ENCODE data around the gene NIPBL.

The NIPBL gene

DNA sequence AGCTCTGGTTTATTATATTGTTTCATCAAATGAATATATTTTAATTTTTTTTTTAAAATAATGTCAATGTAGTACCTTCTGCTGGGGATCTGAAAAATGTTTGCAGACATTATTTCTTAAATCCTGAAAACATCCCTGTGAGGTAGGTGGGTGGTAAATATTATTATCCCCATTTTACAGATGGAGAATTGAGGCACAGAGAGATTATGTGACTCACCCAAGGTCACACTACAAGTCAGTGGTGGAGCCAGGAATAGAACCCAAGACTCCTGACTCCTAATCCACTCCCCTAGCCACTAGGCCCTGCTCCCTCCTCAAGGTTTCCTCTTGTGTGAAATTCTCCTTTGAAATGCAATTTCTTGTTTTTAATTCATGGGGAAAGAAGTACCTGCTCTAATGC is 171.4 kb downstream of the NIPBL start:
- Histone ChIP-seq H3K4me3 (ENCODE audit: low read length) (no peak overlapping the region), H3K36me3 (ENCODE audit: control insufficient read depth, low read depth, low read length) (peaks cover 59% of the 10 kb centered on the region), H3K27ac (ENCODE audit: low read length) (no peak overlapping the region), H3K9me3 (ENCODE audit: control insufficient read depth, low read depth, low read length) (no peaks in the 10 kb centered on the region), H3K9ac (ENCODE audit: low read length) (no peak overlapping the region), H3K27me3 (ENCODE audit: control insufficient read depth, insufficient read depth, low read length) (no peaks in the 10 kb centered on the region), H3K4me1 (ENCODE audit: control insufficient read depth, low read depth, low read length) (no peaks in the 10 kb centered on the region)

DNA sequence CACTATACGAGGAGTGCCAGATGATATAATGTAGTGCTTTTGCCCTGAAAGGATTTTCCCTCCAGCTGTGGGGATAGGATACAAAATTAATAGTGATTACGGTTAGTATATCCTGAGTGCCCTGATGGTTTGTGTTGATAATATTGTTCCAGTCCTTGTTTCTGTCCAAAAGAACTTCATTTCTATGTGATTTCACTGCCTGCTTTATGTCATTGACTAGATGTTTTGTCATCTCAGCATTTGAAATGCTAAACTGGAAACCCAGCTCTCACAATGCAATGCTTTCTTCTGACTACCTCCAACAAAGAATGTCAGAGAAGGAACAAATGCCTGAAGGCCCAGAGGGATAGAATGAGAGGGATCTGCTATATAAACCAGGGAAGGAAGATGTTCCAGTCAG is 177.8 kb downstream of the NIPBL start:
- Histone ChIP-seq H3K4me3 (ENCODE audit: low read length) (no peak overlapping the region), H3K9ac (ENCODE audit: low read length) (no peak overlapping the region), H3K9me3 (ENCODE audit: control insufficient read depth, low read depth, low read length) (no peaks in the 10 kb centered on the region), H3K27me3 (ENCODE audit: control insufficient read depth, insufficient read depth, low read length) (no peaks in the 10 kb centered on the region), H3K4me1 (ENCODE audit: control insufficient read depth, low read depth, low read length) (no peaks in the 10 kb centered on the region), H3K36me3 (ENCODE audit: control insufficient read depth, low read depth, low read length) (peaks cover 50% of the 10 kb centered on the region), H3K27ac (ENCODE audit: low read length) (no peak overlapping the region)

DNA sequence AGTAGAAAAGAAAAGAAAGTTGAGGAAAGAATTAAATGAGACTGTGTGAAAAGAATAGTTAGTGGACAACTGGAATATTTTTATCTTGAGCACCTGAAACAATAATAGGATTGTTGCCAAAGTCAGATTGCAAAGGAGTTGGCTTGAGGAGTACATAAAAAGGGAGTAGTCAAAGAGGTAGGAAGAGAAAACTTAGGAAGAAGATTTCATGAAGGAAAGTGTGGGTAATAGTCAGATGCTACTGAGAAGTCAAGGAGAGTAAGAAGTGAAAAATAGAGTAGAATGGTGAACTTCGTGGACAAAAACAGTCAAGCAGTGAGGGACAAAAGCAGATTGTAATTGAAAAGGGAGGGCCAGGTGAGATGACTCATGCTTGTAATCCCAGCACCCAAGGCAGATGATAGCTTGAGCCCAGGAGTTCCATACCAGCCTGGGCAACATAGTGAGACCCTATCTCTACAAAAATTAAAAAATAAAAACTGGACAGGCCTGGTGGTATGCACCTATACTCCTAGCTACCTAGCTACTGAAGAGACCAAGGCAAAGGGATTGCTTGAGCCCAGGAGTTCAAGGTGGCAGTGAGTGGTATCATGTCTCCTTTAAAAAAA is 178.9 kb downstream of the NIPBL start:
- H3K27ac ChIP-seq (ENCODE audit: low read length) = no peak overlapping the region
- H3K4me1 ChIP-seq (ENCODE audit: control insufficient read depth, low read depth, low read length) = no peaks in the 10 kb centered on the region
- H3K9me3 ChIP-seq (ENCODE audit: control insufficient read depth, low read depth, low read length) = no peaks in the 10 kb centered on the region
- no peak overlapping the region for H3K4me3 ChIP-seq (ENCODE audit: low read length)
- no peaks in the 10 kb centered on the region for H3K27me3 ChIP-seq (ENCODE audit: control insufficient read depth, insufficient read depth, low read length)
- peaks cover 50% of the 10 kb centered on the region for H3K36me3 ChIP-seq (ENCODE audit: control insufficient read depth, low read depth, low read length)
- H3K9ac ChIP-seq (ENCODE audit: low read length) = no peak overlapping the region

DNA sequence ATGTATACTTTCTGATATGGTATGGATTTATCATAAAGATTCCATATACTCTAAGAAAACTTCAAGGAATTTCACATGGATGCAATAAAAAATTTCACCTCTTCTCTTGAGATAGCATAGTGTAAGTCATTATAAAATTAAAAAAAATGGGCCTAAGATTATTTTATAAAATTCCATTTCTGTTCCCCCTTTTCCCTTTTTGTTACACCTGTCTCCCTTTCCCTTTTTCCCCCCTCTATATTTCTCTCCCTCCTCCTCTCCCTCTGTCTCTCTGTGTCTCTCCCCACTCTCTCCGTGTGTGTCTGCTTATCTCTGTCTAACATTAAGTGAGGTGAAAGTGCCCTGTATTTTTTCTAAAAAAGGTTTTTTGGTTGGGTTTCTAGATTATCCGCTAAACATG is 180.2 kb downstream of the NIPBL start:
- H3K4me1 ChIP-seq (ENCODE audit: control insufficient read depth, low read depth, low read length) = no peaks in the 10 kb centered on the region
- peaks cover 40% of the 10 kb centered on the region for H3K36me3 ChIP-seq (ENCODE audit: control insufficient read depth, low read depth, low read length)
- H3K27me3 ChIP-seq (ENCODE audit: control insufficient read depth, insufficient read depth, low read length) = no peaks in the 10 kb centered on the region
- H3K9ac ChIP-seq (ENCODE audit: low read length) = no peak overlapping the region
- no peak overlapping the region for H3K4me3 ChIP-seq (ENCODE audit: low read length)
- no peak overlapping the region for H3K27ac ChIP-seq (ENCODE audit: low read length)
- H3K9me3 ChIP-seq (ENCODE audit: control insufficient read depth, low read depth, low read length) = no peaks in the 10 kb centered on the region

DNA sequence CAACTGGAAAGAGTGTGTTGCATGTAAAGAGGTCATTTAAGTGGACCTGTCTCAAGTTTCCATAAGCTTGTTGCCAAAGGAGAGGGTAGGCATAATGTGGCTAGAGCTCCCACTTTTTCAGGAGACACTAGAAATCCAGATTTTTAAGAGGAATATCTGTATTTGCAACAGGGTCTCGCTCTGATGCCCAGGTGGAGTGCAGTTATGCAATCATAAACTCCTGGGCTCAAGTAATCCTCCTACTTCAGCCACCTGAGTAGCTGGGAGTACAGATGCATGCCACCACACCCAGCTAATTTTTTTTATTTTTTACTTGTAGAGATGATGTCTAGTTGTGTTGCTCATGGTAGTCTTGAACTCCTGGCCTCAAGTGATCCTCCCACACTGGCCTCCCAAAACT is 183.5 kb downstream of the NIPBL start:
- Histone ChIP-seq H3K9me3 (ENCODE audit: control insufficient read depth, low read depth, low read length) (no peaks in the 10 kb centered on the region), H3K27ac (ENCODE audit: low read length) (no peak overlapping the region), H3K4me1 (ENCODE audit: control insufficient read depth, low read depth, low read length) (no peaks in the 10 kb centered on the region), H3K36me3 (ENCODE audit: control insufficient read depth, low read depth, low read length) (peaks cover 33% of the 10 kb centered on the region), H3K4me3 (ENCODE audit: low read length) (no peak overlapping the region), H3K27me3 (ENCODE audit: control insufficient read depth, insufficient read depth, low read length) (no peaks in the 10 kb centered on the region), H3K9ac (ENCODE audit: low read length) (no peak overlapping the region)

DNA sequence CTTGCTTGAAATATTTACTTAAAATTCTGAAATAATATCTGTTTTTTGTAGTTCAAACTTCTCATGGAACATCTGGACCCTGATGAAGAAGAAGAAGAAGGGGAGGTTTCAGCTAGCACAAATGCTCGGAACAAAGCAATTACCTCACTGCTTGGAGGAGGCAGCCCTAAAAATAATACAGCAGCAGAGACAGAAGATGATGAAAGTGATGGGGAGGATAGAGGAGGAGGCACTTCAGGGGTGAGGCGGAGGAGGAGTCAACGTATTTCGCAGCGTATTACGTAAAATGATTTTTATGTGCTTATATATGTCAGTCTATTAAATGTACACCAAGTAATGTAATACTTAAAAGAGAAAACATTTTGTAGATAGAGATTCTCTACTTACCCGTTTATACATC is 187.2 kb downstream of the NIPBL start:
- Histone ChIP-seq H3K27ac (ENCODE audit: low read length) (no peak overlapping the region), H3K36me3 (ENCODE audit: control insufficient read depth, low read depth, low read length) (peaks cover 16% of the 10 kb centered on the region), H3K9ac (ENCODE audit: low read length) (no peak overlapping the region)

DNA sequence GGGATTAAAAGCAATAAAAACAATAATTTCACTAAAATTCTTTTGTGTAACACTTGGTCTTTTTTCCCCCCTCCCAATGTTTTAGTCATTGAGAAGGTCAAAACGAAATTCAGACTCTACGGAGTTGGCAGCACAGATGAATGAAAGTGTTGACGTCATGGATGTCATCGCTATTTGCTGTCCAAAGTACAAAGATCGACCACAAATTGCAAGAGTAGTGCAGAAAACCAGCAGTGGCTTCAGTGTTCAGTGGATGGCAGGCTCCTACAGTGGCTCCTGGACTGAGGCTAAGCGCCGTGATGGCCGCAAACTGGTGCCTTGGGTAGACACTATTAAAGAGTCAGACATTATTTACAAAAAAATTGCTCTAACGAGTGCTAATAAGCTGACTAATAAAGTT is 187.9 kb downstream of the NIPBL start:
- H3K4me3 ChIP-seq (ENCODE audit: low read length) = no peak overlapping the region
- H3K9ac ChIP-seq (ENCODE audit: low read length) = no peak overlapping the region
- no peaks in the 10 kb centered on the region for H3K9me3 ChIP-seq (ENCODE audit: control insufficient read depth, low read depth, low read length)
- H3K4me1 ChIP-seq (ENCODE audit: control insufficient read depth, low read depth, low read length) = no peaks in the 10 kb centered on the region
- no peak overlapping the region for H3K27ac ChIP-seq (ENCODE audit: low read length)
- no peaks in the 10 kb centered on the region for H3K27me3 ChIP-seq (ENCODE audit: control insufficient read depth, insufficient read depth, low read length)
- peaks cover 13% of the 10 kb centered on the region for H3K36me3 ChIP-seq (ENCODE audit: control insufficient read depth, low read depth, low read length)

More for the DNA sequence above, 187.2 kb downstream of the NIPBL start:
- Histone ChIP-seq H3K4me3 (ENCODE audit: low read length) (no peak overlapping the region), H3K9me3 (ENCODE audit: control insufficient read depth, low read depth, low read length) (no peaks in the 10 kb centered on the region), H3K4me1 (ENCODE audit: control insufficient read depth, low read depth, low read length) (no peaks in the 10 kb centered on the region), H3K27me3 (ENCODE audit: control insufficient read depth, insufficient read depth, low read length) (no peaks in the 10 kb centered on the region)

DNA sequence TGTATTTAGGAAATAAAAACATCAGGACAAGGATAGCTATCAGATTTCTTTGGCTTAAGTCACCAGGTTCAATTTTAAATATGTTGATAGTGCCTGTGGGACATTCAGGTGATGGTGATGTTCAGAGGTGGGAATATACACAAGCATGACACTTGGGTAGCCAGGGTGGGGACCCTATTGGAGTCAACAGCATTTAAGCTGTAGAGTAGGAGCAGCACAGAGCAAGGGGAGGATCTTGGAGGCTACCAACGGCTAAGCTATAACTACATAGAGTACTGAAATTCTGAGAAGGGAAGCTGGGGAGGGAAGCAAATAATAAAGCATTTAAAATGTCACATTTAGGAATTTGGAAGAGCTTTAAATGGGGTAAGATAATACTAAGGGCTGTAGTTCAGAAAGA is 194.9 kb downstream of the NIPBL start:
- no peaks in the 10 kb centered on the region for H3K36me3 ChIP-seq (ENCODE audit: control insufficient read depth, low read depth, low read length)
- H3K9me3 ChIP-seq (ENCODE audit: control insufficient read depth, low read depth, low read length) = no peaks in the 10 kb centered on the region
- H3K4me3 ChIP-seq (ENCODE audit: low read length) = no peak overlapping the region
- no peaks in the 10 kb centered on the region for H3K4me1 ChIP-seq (ENCODE audit: control insufficient read depth, low read depth, low read length)
- H3K27me3 ChIP-seq (ENCODE audit: control insufficient read depth, insufficient read depth, low read length) = no peaks in the 10 kb centered on the region
- H3K27ac ChIP-seq (ENCODE audit: low read length) = no peak overlapping the region
- no peak overlapping the region for H3K9ac ChIP-seq (ENCODE audit: low read length)

DNA sequence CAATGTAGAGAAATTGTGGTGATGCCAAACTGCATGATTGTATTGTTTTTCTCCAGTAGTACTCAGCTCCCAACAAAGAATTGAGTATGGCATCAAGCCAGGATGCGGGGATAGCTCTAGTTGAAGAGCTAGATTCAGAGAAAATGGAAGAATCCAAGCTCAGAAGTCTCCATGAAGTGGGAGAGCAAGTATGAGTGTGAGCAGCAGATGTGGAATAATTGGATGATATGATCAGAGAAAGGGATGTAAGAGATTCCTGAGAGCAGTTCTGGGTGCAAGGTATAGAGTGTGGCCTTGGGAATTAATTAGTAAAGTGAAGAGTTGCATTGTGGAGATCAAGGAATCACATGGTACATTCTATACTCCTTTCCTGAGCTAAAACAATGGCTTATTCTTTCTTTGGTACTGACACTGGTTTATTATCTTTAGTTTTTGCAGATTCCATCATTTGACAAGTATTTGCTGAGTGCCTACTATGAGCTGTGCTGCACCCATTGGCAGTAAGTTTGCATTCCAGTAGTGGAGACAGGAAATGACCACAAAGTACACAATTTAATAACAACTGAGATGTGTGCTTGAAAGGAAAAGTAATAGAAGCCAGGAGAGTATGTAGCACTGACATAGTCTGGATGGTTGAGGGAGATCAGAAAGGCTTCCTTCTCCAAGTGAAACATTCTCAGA is 195.5 kb downstream of the NIPBL start:
- no peaks in the 10 kb centered on the region for H3K9me3 ChIP-seq (ENCODE audit: control insufficient read depth, low read depth, low read length)
- H3K4me1 ChIP-seq (ENCODE audit: control insufficient read depth, low read depth, low read length) = no peaks in the 10 kb centered on the region
- H3K27ac ChIP-seq (ENCODE audit: low read length) = no peak overlapping the region
- no peak overlapping the region for H3K4me3 ChIP-seq (ENCODE audit: low read length)
- no peak overlapping the region for H3K9ac ChIP-seq (ENCODE audit: low read length)
- no peaks in the 10 kb centered on the region for H3K27me3 ChIP-seq (ENCODE audit: control insufficient read depth, insufficient read depth, low read length)
- no peaks in the 10 kb centered on the region for H3K36me3 ChIP-seq (ENCODE audit: control insufficient read depth, low read depth, low read length)

DNA sequence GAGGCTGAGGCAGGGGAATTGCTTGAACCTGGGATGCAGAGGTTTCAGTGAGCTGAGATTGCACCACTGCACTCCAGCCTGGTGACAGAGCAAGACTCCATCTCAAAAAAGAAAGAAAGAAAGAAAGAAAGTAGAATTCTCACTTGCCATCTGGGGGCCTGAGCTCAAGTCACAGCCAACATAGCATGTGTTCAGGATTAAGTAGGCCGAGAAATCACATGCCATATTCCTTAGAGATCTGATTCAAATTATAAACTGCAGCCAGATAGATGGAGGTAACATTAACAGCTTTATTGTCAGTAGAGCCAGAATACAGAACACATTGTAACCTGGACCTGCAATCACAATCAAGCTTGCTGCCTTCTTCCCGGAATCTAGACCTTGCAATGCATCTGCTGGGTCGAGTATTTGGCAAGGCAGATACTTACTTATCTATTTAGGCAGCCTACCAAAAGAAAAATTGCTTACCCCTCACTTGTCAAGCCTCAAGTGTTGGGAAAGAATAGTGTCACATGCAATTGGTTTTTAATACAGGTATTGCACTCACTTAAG is 198.9 kb downstream of the NIPBL start:
- Histone ChIP-seq H3K27ac (ENCODE audit: low read length) (no peak overlapping the region), H3K27me3 (ENCODE audit: control insufficient read depth, insufficient read depth, low read length) (no peaks in the 10 kb centered on the region), H3K9me3 (ENCODE audit: control insufficient read depth, low read depth, low read length) (no peaks in the 10 kb centered on the region), H3K4me3 (ENCODE audit: low read length) (no peak overlapping the region), H3K4me1 (ENCODE audit: control insufficient read depth, low read depth, low read length) (no peaks in the 10 kb centered on the region), H3K36me3 (ENCODE audit: control insufficient read depth, low read depth, low read length) (no peaks in the 10 kb centered on the region), H3K9ac (ENCODE audit: low read length) (no peak overlapping the region)

DNA sequence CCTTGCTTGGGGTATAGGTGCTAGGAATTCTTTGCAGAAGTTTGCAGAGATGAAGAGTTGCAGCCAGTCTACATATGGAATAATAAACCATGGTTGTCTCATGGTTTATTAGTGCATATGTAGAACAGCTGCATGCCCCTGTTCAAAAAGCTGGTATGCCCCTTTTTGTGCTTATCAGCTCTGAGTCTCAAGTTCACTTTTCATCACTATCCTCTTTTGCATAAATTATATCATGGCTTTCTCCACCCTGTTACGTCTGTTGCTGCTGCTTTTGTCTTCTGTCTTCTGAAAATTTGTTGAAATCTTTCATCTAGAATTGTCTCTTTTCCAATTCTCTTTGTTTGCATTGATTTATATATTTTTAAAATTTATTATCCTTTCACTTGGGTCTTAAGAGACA is 200.6 kb downstream of the NIPBL start:
- Histone ChIP-seq H3K27me3 (ENCODE audit: control insufficient read depth, insufficient read depth, low read length) (no peaks in the 10 kb centered on the region), H3K27ac (ENCODE audit: low read length) (no peak overlapping the region), H3K9me3 (ENCODE audit: control insufficient read depth, low read depth, low read length) (no peaks in the 10 kb centered on the region), H3K4me3 (ENCODE audit: low read length) (no peak overlapping the region), H3K4me1 (ENCODE audit: control insufficient read depth, low read depth, low read length) (no peaks in the 10 kb centered on the region), H3K9ac (ENCODE audit: low read length) (no peak overlapping the region), H3K36me3 (ENCODE audit: control insufficient read depth, low read depth, low read length) (no peaks in the 10 kb centered on the region)

DNA sequence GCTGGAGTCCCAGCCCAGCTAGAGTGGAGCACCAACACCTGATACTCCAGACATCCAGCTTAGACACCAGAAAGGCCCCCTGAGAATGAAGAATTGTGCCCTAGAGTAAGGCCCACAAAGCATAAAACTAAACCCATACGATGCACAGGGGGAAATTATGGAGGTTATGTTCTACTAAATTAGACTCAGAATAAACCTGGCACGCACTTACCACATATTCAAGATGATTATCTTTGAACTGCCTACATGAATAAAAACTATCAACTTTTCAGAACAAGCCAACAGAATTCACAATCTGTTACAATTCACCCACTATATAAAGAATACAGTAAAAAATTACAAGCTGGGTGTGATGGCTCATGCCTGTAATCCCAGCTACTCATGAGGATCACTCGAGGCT is 204.1 kb downstream of the NIPBL start:
- Histone ChIP-seq H3K27me3 (ENCODE audit: control insufficient read depth, insufficient read depth, low read length) (peaks cover 29% of the 10 kb centered on the region), H3K9me3 (ENCODE audit: control insufficient read depth, low read depth, low read length) (no peaks in the 10 kb centered on the region), H3K36me3 (ENCODE audit: control insufficient read depth, low read depth, low read length) (no peaks in the 10 kb centered on the region), H3K27ac (ENCODE audit: low read length) (no peak overlapping the region), H3K4me1 (ENCODE audit: control insufficient read depth, low read depth, low read length) (no peaks in the 10 kb centered on the region), H3K9ac (ENCODE audit: low read length) (no peak overlapping the region), H3K4me3 (ENCODE audit: low read length) (no peak overlapping the region)

Measured in iPS-18a (cell line).